ENCODE measurements around the gene OSBPL6. TPM values are rescaled to one million over a fixed set of nuclear protein-coding genes. Genes with fewer than 3 reads are reported as not detected.

The OSBPL6 gene
- total and polyA plus RNA-seq, 2 donors (not counting 1 experiment from before 2014, with no cell fraction given) = 0.06 TPM; not detected in 1

DNA sequence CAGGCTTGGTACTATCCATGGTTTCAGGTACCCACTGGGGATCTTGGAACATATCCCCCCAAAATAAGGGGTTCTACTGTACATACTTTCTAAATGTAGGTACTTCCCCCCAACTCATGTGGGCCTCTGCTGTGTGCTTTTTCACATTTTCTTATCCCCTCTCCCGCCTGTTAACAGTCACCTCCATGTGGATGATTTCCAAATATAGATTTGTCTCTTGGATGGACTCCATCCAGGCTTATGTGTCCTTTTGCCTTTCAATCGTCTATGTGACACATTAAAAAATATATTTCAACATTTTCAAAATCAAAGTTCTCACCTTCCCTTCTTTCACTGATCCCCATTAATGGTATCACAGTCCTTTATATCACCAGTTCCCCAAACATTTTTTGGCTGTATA, 44.4 kb downstream of the OSBPL6 start:
- H3K9ac ChIP-seq (ENCODE audit: low read length) = no peak overlapping the region
- H3K79me2 ChIP-seq (ENCODE audit: control insufficient read depth, insufficient read depth, low read length) = no peaks in the 10 kb centered on the region
- H4K20me1 ChIP-seq (ENCODE audit: control insufficient read depth, insufficient read depth, low read length, poor library complexity, severe bottlenecking) = no peaks in the 10 kb centered on the region
- Mint-ChIP-seq H3K27ac (no peak overlapping the region), H3K9me3 (ENCODE audit: insufficient read depth) (no peaks in the 10 kb centered on the region), H3K27me3 (peaks cover 5% of the 10 kb centered on the region), H3K4me1 (no peaks in the 10 kb centered on the region), H3K4me3 (no peak overlapping the region)
- H3K4me1 ChIP-seq (ENCODE audit: control insufficient read depth in 2 of 2, insufficient read depth in 2 of 2, low read length in 2 of 2) = no peaks in the 10 kb centered on the region
- H2AFZ ChIP-seq (ENCODE audit: insufficient read depth, low read depth, low read length, poor library complexity, severe bottlenecking) = no peak overlapping the region
- H3K27ac ChIP-seq (ENCODE audit: low read length in 2 of 2) = no peak overlapping the region
- CTCF ChIA-PET = no interaction called here
- no peaks in the 10 kb centered on the region for H3K9me3 ChIP-seq (ENCODE audit: control extremely low read depth in 1 of 3, control insufficient read depth in 2 of 3, insufficient read depth in 1 of 3, low read length in 2 of 3)
- ATAC-seq (ENCODE audit: low read depth) (no peak), DNase-seq (no peak)
- no peak overlapping the region for H3K4me2 ChIP-seq (replicated peaks; ENCODE audit: low read depth, low read length, poor library complexity, severe bottlenecking)
- no peaks in the 10 kb centered on the region for H3K27me3 ChIP-seq (replicated peaks in 1 of 4; ENCODE audit: control extremely low read depth in 1 of 4, control insufficient read depth in 3 of 4, insufficient read depth in 4 of 4, low read length in 3 of 4)
- intact Hi-C loops (cut with micrococcal nuclease) = no loop called here
- WGBS (ENCODE audit: insufficient coverage) = no CpG with 5 or more reads among the region's 2 CpGs
- no peaks in the 10 kb centered on the region for H3K36me3 ChIP-seq (replicated peaks in 1 of 2; ENCODE audit: control extremely low read depth in 1 of 2, control insufficient read depth in 1 of 2, extremely low read depth in 1 of 2, insufficient read depth in 2 of 2, low read length in 1 of 2)
- TF ChIP-seq EZH2 (IDR thresholded peaks at IDR 0.05; ENCODE audit: borderline replicate concordance, insufficient read depth, low read depth, low read length, poor library complexity, severe bottlenecking) = no peak
- TF ChIP-seq CTCF (IDR thresholded peaks at IDR 0.05) = no peak
- POLR2A ChIA-PET = no interaction called here
- H3K4me3 ChIP-seq (ENCODE audit: control extremely low read depth in 1 of 5, extremely low read depth in 1 of 5, insufficient read depth in 1 of 5, low read depth in 2 of 5, low read length in 4 of 5) = no peak overlapping the region

DNA sequence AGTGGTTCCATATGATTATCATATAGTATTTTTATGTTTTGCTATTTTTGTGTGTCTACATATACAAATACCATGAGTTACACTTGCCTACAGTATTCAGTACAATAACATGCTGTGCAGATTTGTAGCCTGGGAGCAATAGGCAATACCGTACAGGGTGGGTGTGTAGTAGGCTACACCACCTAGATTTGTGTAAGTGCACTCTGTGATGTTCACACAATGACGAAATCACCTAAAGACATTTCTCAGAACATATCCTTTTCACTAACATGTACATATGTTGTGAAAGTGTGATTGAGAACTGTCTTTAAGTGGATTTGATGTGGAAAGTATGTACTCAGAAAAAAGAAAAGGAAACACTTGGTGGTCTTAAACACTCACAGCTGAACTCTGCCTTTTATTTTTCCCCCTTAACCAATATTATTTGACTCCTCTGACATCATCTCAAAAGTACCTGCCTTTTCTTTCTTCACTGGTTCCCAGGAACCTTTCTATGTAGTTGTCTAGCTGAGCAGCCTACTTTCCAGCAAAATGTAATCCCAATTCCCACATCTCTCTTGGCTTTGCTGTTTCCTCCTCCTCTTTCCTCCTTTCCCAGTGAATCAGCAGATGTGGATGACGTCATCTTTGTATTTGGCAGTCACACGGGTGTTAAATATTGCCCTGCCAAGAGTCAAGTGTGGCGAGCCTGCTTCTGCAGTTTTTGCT, 47.7 kb downstream of the OSBPL6 start:
- Histone ChIP-seq H3K79me2 (ENCODE audit: control insufficient read depth, insufficient read depth, low read length) (no peaks in the 10 kb centered on the region), H3K27ac (ENCODE audit: low read length in 2 of 2) (no peak overlapping the region), H3K4me2 (replicated peaks; ENCODE audit: low read depth, low read length, poor library complexity, severe bottlenecking) (no peak overlapping the region), H4K20me1 (ENCODE audit: control insufficient read depth, insufficient read depth, low read length, poor library complexity, severe bottlenecking) (no peaks in the 10 kb centered on the region), H3K4me1 (ENCODE audit: control insufficient read depth in 2 of 2, insufficient read depth in 2 of 2, low read length in 2 of 2) (no peaks in the 10 kb centered on the region), H3K9me3 (ENCODE audit: control extremely low read depth in 1 of 3, control insufficient read depth in 2 of 3, insufficient read depth in 1 of 3, low read length in 2 of 3) (no peaks in the 10 kb centered on the region), H2AFZ (ENCODE audit: insufficient read depth, low read depth, low read length, poor library complexity, severe bottlenecking) (no peak overlapping the region), H3K9ac (ENCODE audit: low read length) (no peak overlapping the region), H3K4me3 (ENCODE audit: control extremely low read depth in 1 of 5, extremely low read depth in 1 of 5, insufficient read depth in 1 of 5, low read depth in 2 of 5, low read length in 4 of 5) (no peak overlapping the region), H3K36me3 (replicated peaks in 1 of 2; ENCODE audit: control extremely low read depth in 1 of 2, control insufficient read depth in 1 of 2, extremely low read depth in 1 of 2, insufficient read depth in 2 of 2, low read length in 1 of 2) (no peaks in the 10 kb centered on the region), H3K27me3 (replicated peaks in 1 of 4; ENCODE audit: control extremely low read depth in 1 of 4, control insufficient read depth in 3 of 4, insufficient read depth in 4 of 4, low read length in 3 of 4) (no peaks in the 10 kb centered on the region)
- WGBS (ENCODE audit: insufficient coverage) = no CpG with 5 or more reads among the region's 5 CpGs
- no peak for DNase-seq
- ChIA-PET CTCF (no interaction called here), POLR2A (no interaction called here)
- intact Hi-C loops (cut with micrococcal nuclease) = no loop called here
- H3K9me3 Mint-ChIP-seq (ENCODE audit: insufficient read depth) = no peaks in the 10 kb centered on the region
- H3K4me1 Mint-ChIP-seq = no peaks in the 10 kb centered on the region
- H3K27me3 Mint-ChIP-seq = peaks cover 1% of the 10 kb centered on the region
- TF ChIP-seq CTCF (IDR thresholded peaks at IDR 0.05) = no peak
- no peak for TF ChIP-seq EZH2 (IDR thresholded peaks at IDR 0.05; ENCODE audit: borderline replicate concordance, insufficient read depth, low read depth, low read length, poor library complexity, severe bottlenecking)
- ATAC-seq (ENCODE audit: low read depth) = no peak
- H3K27ac Mint-ChIP-seq = no peak overlapping the region
- no peak overlapping the region for H3K4me3 Mint-ChIP-seq
